Chondrocyte (in vitro differentiated cells): ENCODE results near the gene VRK2. TPM values are rescaled to one million over a fixed set of nuclear protein-coding genes. Genes with fewer than 3 reads are reported as not detected.

Experiments used
- DNase-seq: peaks from one replicate; pipeline ENCODE4 v3.0.0; 2021; ENCODE audit warnings: mixed read lengths, low spot score
- H3K27ac Mint-ChIP-seq: one replicate; pipeline ENCODE4 v1.8.0; 2021; ENCODE audit warnings: mild to moderate bottlenecking, moderate library complexity, mixed read lengths; ENCODE audit not compliant: unreplicated experiment
- H3K27me3 Mint-ChIP-seq: 2 replicates; pipeline ENCODE4 v1.8.0; 2021; ENCODE audit warnings: low read depth, mixed read lengths
- H3K36me3 Mint-ChIP-seq: 2 replicates; pipeline ENCODE4 v1.8.0; 2021; ENCODE audit warnings: low read depth, mixed read lengths
- H3K4me1 Mint-ChIP-seq: 2 replicates; pipeline ENCODE4 v1.8.0; 2021; ENCODE audit warnings: low read depth, mild to moderate bottlenecking, mixed read lengths
- H3K4me3 Mint-ChIP-seq: one replicate; pipeline ENCODE4 v1.8.0; 2021; ENCODE audit warnings: mild to moderate bottlenecking, moderate library complexity, mixed read lengths; ENCODE audit not compliant: unreplicated experiment
- H3K9me3 Mint-ChIP-seq: 2 replicates; pipeline ENCODE4 v1.8.0; 2021; ENCODE audit warnings: low read depth, mixed read lengths
- CTCF ChIP-seq: fragments of 200-600 bp; sonication (generic); IDR thresholded peaks from 2 replicates; pipeline ENCODE4 v1.5.0; 2021; ENCODE audit warnings: antibody characterized with exemption, mild to moderate bottlenecking, moderate library complexity
- total RNA-seq: library from RNA; stranded (reverse); gene quantifications from 3 replicates; pipeline ENCODE4 v1.2.1, GENCODE V29; 2021

VRK2 gene
- total RNA-seq, 1 donor from 2014 or later, result 19.3 TPM

GRCh38 chr2:58133395-58133794, 86.8 kb downstream of the VRK2 start:
- H3K9me3 Mint-ChIP-seq, result no peaks in the 10 kb centered on the region
- DNase-seq, result no peak
- no peaks in the 10 kb centered on the region for H3K27me3 Mint-ChIP-seq
- peaks cover 40% of the 10 kb centered on the region for H3K4me1 Mint-ChIP-seq
- H3K36me3 Mint-ChIP-seq, result peaks cover 2% of the 10 kb centered on the region
- TF ChIP-seq CTCF, result no peak
- H3K4me3 Mint-ChIP-seq, result no peak overlapping the region
- no peak overlapping the region for H3K27ac Mint-ChIP-seq

- no peak overlapping the region for H3K27ac Mint-ChIP-seq
- H3K4me1 Mint-ChIP-seq, result peaks cover 35% of the 10 kb centered on the region
- no peak for DNase-seq
- H3K36me3 Mint-ChIP-seq, result peaks cover 2% of the 10 kb centered on the region
- no peaks in the 10 kb centered on the region for H3K27me3 Mint-ChIP-seq
- H3K4me3 Mint-ChIP-seq, result no peak overlapping the region
- no peak for TF ChIP-seq CTCF
- H3K9me3 Mint-ChIP-seq, result no peaks in the 10 kb centered on the region
Observed at GRCh38 chr2:58135861-58136260, 89.3 kb downstream of the VRK2 start.

GRCh38 chr2:58137221-58137620, 90.6 kb downstream of the VRK2 start:
- Mint-ChIP-seq H3K4me3 (no peak overlapping the region), H3K27ac (no peak overlapping the region), H3K36me3 (peaks cover 2% of the 10 kb centered on the region), H3K9me3 (no peaks in the 10 kb centered on the region), H3K4me1 (peaks cover 21% of the 10 kb centered on the region), H3K27me3 (no peaks in the 10 kb centered on the region)
- no peak for TF ChIP-seq CTCF
- DNase-seq, result no peak

GRCh38 chr2:58137856-58138255, 91.2 kb downstream of the VRK2 start:
- Mint-ChIP-seq H3K27ac (no peak overlapping the region), H3K36me3 (peaks cover 2% of the 10 kb centered on the region), H3K27me3 (no peaks in the 10 kb centered on the region), H3K4me3 (no peak overlapping the region), H3K9me3 (no peaks in the 10 kb centered on the region), H3K4me1 (peaks cover 17% of the 10 kb centered on the region)
- TF ChIP-seq CTCF, result no peak
- no peak for DNase-seq

- Mint-ChIP-seq H3K4me3 (no peak overlapping the region), H3K36me3 (peaks cover 2% of the 10 kb centered on the region), H3K27ac (peak overlapping the region; percentile 51), H3K4me1 (peaks cover 14% of the 10 kb centered on the region), H3K27me3 (no peaks in the 10 kb centered on the region), H3K9me3 (no peaks in the 10 kb centered on the region)
- TF ChIP-seq CTCF, result no peak
- DNase-seq, result no peak
Observed at GRCh38 chr2:58138396-58139030, 91.9 kb downstream of the VRK2 start.
